HCT116 (cell line): ENCODE results near the gene ATP5F1E. TPM values are rescaled to one million over a fixed set of nuclear protein-coding genes. Genes with fewer than 3 reads are reported as not detected.

Experiments used
- ATAC-seq: fragments of 200-7000 bp; cut with Tn5 transposase; 2 replicates; pipeline ENCODE4 v1.9.1; 2020; ENCODE audit warnings: mild to moderate bottlenecking, moderate library complexity
- BruUV-seq: library from RNA; stranded (reverse); fragments of 400-500 nt; replicated peaks from 2 replicates; lab custom pipeline; 2021; lab: Mats Ljungman, UMichigan
- CTCF ChIA-PET: fragments of 300-600 bp; sonication (Branson Sonifier 250); formaldehyde crosslinking; loops from one replicate; lab custom pipeline; 2021; ENCODE audit warnings: antibody characterized with exemption; lab: Charles Lee
- POLR2A ChIA-PET: fragments of 300-600, 350-600 bp; sonication (Branson Sonifier 250); formaldehyde crosslinking; loops from one replicate; lab custom pipeline; 2021; ENCODE audit warnings: antibody characterized with exemption; lab: Charles Lee
- RAD21 ChIA-PET, 2 experiments: fragments of 300-600 bp; sonication (Branson Sonifier 250); formaldehyde crosslinking; loops; one replicate each; lab custom pipeline; 2023; ENCODE audit warnings: low total read pairs in 2 of 2; ENCODE audit not compliant: uncharacterized antibody in 2 of 2, unreplicated experiment in 2 of 2, low non-redundant PET in 1 of 2; lab: Charles Lee
- DNase-seq: peaks from one replicate; pipeline ENCODE4 v3.0.0-alpha.2; 2010; ENCODE audit warnings: low read depth, low spot score
- H2AFZ ChIP-seq: fragments of 200-600 bp; shearing (Covaris generic), sonication (generic); 2 replicates; pipeline ENCODE4 v1.6.1; 2017; ENCODE audit warnings: low read depth, mixed run types, mixed read lengths, antibody characterized with exemption, low read length; ENCODE audit not compliant: poor library complexity, severe bottlenecking
- H3K27ac ChIP-seq: 2 replicates; pipeline ENCODE4 v1.5.1; 2012; ENCODE audit warnings: low read depth, low read length
- H3K27me3 ChIP-seq: fragments of 200-600 bp; sonication (generic); 2 replicates; pipeline ENCODE4 v1.6.1; 2016; ENCODE audit warnings: mixed run types, low read length, mixed read lengths; ENCODE audit not compliant: insufficient read depth
- H3K36me3 ChIP-seq, 2 experiments: fragments of 200-500 bp in 1 of 2; fragments of 200-600 bp in 1 of 2; sonication (Bioruptor generic) in 1 of 2; sonication (generic) in 1 of 2; 2 replicates each; pipeline versions ENCODE4 v1.5.1 to v1.6.1; 2014 to 2016; ENCODE audit warnings: low read length in 2 of 2, inconsistent platforms in 1 of 2, mixed read lengths in 1 of 2, mixed run types in 1 of 2; ENCODE audit not compliant: insufficient read depth in 2 of 2, control insufficient read depth in 1 of 2
- H3K4me1 ChIP-seq, 2 experiments: fragments of 200-600 bp in 1 of 2; sonication (generic) in 1 of 2; 2 replicates each; pipeline versions ENCODE4 v1.5.1 to v1.6.1; 2012 to 2017; ENCODE audit warnings: low read length in 2 of 2, inconsistent platforms in 1 of 2, mild to moderate bottlenecking in 1 of 2, mixed read lengths in 1 of 2, mixed run types in 1 of 2, moderate library complexity in 1 of 2; ENCODE audit not compliant: insufficient read depth in 2 of 2, control insufficient read depth in 1 of 2
- H3K4me2 ChIP-seq: fragments of 200-600 bp; sonication (generic); 2 replicates; pipeline ENCODE4 v1.6.1; 2017; ENCODE audit warnings: mixed run types, low read length, mixed read lengths
- H3K4me3 ChIP-seq, 2 experiments: fragments of 200-600 bp in 1 of 2; sonication (generic) in 1 of 2; replicated peaks in 1 of 2; 2 replicates each; pipeline ENCODE4 v1.5.1; 2011 to 2016; ENCODE audit warnings: low read length in 2 of 2, control low read depth in 1 of 2, low read depth in 1 of 2, mild to moderate bottlenecking in 1 of 2, mixed read lengths in 1 of 2, mixed run types in 1 of 2
- H3K79me2 ChIP-seq: fragments of 200-600 bp; sonication (generic); 2 replicates; pipeline ENCODE4 v1.6.1; 2017; ENCODE audit warnings: mild to moderate bottlenecking, mixed run types, low read length, moderate library complexity, mixed read lengths; ENCODE audit not compliant: insufficient read depth
- H3K9ac ChIP-seq: fragments of 200-600 bp; sonication (generic); 2 replicates; pipeline ENCODE4 v1.6.1; 2016; ENCODE audit warnings: low read length, mixed read lengths
- H3K9me2 ChIP-seq: fragments of 200-600 bp; sonication (generic), shearing (Covaris generic); 2 replicates; pipeline ENCODE4 v1.6.1; 2017; ENCODE audit warnings: mixed run types, mild to moderate bottlenecking, moderate library complexity; ENCODE audit not compliant: insufficient read depth
- H3K9me3 ChIP-seq, 2 experiments: fragments of 200-500 bp in 1 of 2; fragments of 200-600 bp in 1 of 2; sonication (Bioruptor generic) in 1 of 2; sonication (generic) in 1 of 2; 2 replicates each; pipeline ENCODE4 v1.6.1; 2014 to 2017; ENCODE audit warnings: low read length in 2 of 2, mixed read lengths in 2 of 2, inconsistent platforms in 1 of 2, low read depth in 1 of 2, mild to moderate bottlenecking in 1 of 2, mixed run types in 1 of 2, moderate library complexity in 1 of 2; ENCODE audit not compliant: control insufficient read depth in 1 of 2, insufficient read depth in 1 of 2
- H4K20me1 ChIP-seq: fragments of 200-600 bp; sonication (generic), shearing (Covaris generic); 2 replicates; pipeline ENCODE4 v1.6.1; 2017; ENCODE audit warnings: mixed run types, mild to moderate bottlenecking, moderate library complexity; ENCODE audit not compliant: insufficient read depth
- CBX3 ChIP-seq: IDR thresholded peaks from 2 replicates; pipeline ENCODE4 v1.6.1; 2012; ENCODE audit warnings: low read depth
- ELF1 ChIP-seq: IDR thresholded peaks from 2 replicates; pipeline ENCODE4 v1.6.1; 2012; ENCODE audit warnings: low read depth, borderline replicate concordance
- EZH2phosphoT487 ChIP-seq: fragments of 200-600 bp; IDR thresholded peaks from 2 replicates; pipeline ENCODE4 v1.6.1; 2018; ENCODE audit warnings: antibody characterized with exemption, borderline replicate concordance
- MAX ChIP-seq: IDR thresholded peaks from 2 replicates; pipeline ENCODE4 v1.6.1; 2012
- POLR2AphosphoS5 ChIP-seq: IDR thresholded peaks from 2 replicates; pipeline ENCODE4 v1.6.1; 2011; ENCODE audit warnings: mild to moderate bottlenecking, low read depth, low read length, moderate library complexity
- SIN3A ChIP-seq: IDR thresholded peaks from 2 replicates; pipeline ENCODE4 v1.6.1; 2012; ENCODE audit warnings: low read depth
- SRF ChIP-seq: IDR thresholded peaks from 2 replicates; pipeline ENCODE4 v1.6.1; 2012; ENCODE audit warnings: low read depth
- ZBTB33 ChIP-seq: IDR thresholded peaks from 2 replicates; pipeline ENCODE4 v1.6.1; 2011; ENCODE audit warnings: mild to moderate bottlenecking, low read length, moderate library complexity; ENCODE audit not compliant: insufficient replicate concordance; ENCODE audit errors: extremely low read depth
- intact Hi-C: fragments of 100-400 bp; cut with micrococcal nuclease; formaldehyde crosslinking; loops from 2 replicates; pipeline ENCODE4 v1.10.0; 2022
- total RNA-seq: library from RNA; stranded (reverse); gene quantifications from one replicate; pipeline ENCODE4 v1.2.1, GENCODE V29; 2021; ENCODE audit not compliant: unreplicated experiment
- TF ChIP-seq, protein P1 (sequence below): IDR thresholded peaks from 2 replicates; pipeline ENCODE4 v1.6.1; 2012; ENCODE audit warnings: low read depth
- TF ChIP-seq, protein P2 (sequence below): IDR thresholded peaks from 2 replicates; pipeline ENCODE4 v1.6.1; 2012

The ATP5F1E gene
- total RNA-seq, 1 experiment from 2014 or later: 72.8 TPM

- no peaks in the 10 kb centered on the region for H3K9me2 ChIP-seq
- DNase-seq (no peak), ATAC-seq (no peak)
- RAD21 ChIA-PET: no interaction called here
- no peaks in the 10 kb centered on the region for H3K9me3 ChIP-seq
- intact Hi-C loops: loop anchor here (5.0 to 10.0 kb wide), 2 partner anchors 51 to 139 kb away; partner anchors contain the start of gene NELFCD
- H3K9ac ChIP-seq: peak overlapping the region; percentile 66
- peaks cover 10 to 25% of the 10 kb centered on the region in 2 experiments for H3K4me1 ChIP-seq
- H2AFZ ChIP-seq: no peak overlapping the region
- peak overlapping the region; percentile 78; the same call in 1 of the 2 replicates for H3K27ac ChIP-seq
- peak overlapping the region in 1 of 2 experiments; percentile 86; a peak in 1 of 4 replicates for H3K4me3 ChIP-seq
- peaks cover 48 to 50% of the 10 kb centered on the region in 2 experiments for H3K36me3 ChIP-seq
- CTCF ChIA-PET: interaction anchor here (0.6 to 1.9 kb wide), 2 partner anchors 9 to 54 kb away, joined by 3 to 8 read pairs; partner anchors contain the start of gene PRELID3B
- BruUV-seq: no TSS peak
- peak overlapping the region; percentile 81; the same call in 1 of the 2 replicates for H3K4me2 ChIP-seq
- no peak for TF ChIP-seq ELF1
- no peak for TF ChIP-seq MAX
- H3K27me3 ChIP-seq: no peaks in the 10 kb centered on the region
- peaks cover 70% of the 10 kb centered on the region for H3K79me2 ChIP-seq
- POLR2A ChIA-PET: no interaction called here
- peaks cover 9% of the 10 kb centered on the region; the same call in 1 of the 2 replicates for H4K20me1 ChIP-seq
Measured at GRCh38 chr20:59033616-59034165, 1.6 kb upstream of the ATP5F1E start.

GRCh38 chr20:59033093-59033492, 958 bp upstream of the ATP5F1E start:
- ChIA-PET CTCF (interaction anchor here (0.6 to 1.9 kb wide), 2 partner anchors 9 to 54 kb away, joined by 3 to 8 read pairs; partner anchors contain the start of gene PRELID3B), POLR2A (no interaction called here), RAD21 (interaction anchor here in 1 of 2 experiments (0.5 kb wide), 1 partner anchor 162 kb away, joined by 4 read pairs; no protein-coding TSS in a partner anchor)
- intact Hi-C loops: loop anchor here (5.0 to 10.0 kb wide), 2 partner anchors 51 to 138 kb away; partner anchors contain the start of gene NELFCD
- no peak for TF ChIP-seq EZH2phosphoT487
- TF ChIP-seq SRF: no peak
- no peak for TF ChIP-seq ZBTB33
- no peak for TF ChIP-seq CBX3
- TF ChIP-seq SIN3A: no peak
- TF ChIP-seq POLR2AphosphoS5: no peak
- TF ChIP-seq, protein P1, sequence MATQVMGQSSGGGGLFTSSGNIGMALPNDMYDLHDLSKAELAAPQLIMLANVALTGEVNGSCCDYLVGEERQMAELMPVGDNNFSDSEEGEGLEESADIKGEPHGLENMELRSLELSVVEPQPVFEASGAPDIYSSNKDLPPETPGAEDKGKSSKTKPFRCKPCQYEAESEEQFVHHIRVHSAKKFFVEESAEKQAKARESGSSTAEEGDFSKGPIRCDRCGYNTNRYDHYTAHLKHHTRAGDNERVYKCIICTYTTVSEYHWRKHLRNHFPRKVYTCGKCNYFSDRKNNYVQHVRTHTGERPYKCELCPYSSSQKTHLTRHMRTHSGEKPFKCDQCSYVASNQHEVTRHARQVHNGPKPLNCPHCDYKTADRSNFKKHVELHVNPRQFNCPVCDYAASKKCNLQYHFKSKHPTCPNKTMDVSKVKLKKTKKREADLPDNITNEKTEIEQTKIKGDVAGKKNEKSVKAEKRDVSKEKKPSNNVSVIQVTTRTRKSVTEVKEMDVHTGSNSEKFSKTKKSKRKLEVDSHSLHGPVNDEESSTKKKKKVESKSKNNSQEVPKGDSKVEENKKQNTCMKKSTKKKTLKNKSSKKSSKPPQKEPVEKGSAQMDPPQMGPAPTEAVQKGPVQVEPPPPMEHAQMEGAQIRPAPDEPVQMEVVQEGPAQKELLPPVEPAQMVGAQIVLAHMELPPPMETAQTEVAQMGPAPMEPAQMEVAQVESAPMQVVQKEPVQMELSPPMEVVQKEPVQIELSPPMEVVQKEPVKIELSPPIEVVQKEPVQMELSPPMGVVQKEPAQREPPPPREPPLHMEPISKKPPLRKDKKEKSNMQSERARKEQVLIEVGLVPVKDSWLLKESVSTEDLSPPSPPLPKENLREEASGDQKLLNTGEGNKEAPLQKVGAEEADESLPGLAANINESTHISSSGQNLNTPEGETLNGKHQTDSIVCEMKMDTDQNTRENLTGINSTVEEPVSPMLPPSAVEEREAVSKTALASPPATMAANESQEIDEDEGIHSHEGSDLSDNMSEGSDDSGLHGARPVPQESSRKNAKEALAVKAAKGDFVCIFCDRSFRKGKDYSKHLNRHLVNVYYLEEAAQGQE: no peak
- TF ChIP-seq MAX: no peak
- TF ChIP-seq, protein P2, sequence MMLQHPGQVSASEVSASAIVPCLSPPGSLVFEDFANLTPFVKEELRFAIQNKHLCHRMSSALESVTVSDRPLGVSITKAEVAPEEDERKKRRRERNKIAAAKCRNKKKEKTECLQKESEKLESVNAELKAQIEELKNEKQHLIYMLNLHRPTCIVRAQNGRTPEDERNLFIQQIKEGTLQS: no peak
- Histone ChIP-seq H3K4me1 (peaks cover 10 to 25% of the 10 kb centered on the region in 2 experiments), H3K4me2 (peak overlapping the region; percentile 81), H3K36me3 (peaks cover 53% of the 10 kb centered on the region in 2 experiments), H4K20me1 (peaks cover 12% of the 10 kb centered on the region; the same call in 1 of the 2 replicates), H3K27ac (peak overlapping the region; percentile 78; the same call in 1 of the 2 replicates), H3K79me2 (peaks cover 70% of the 10 kb centered on the region), H3K27me3 (no peaks in the 10 kb centered on the region), H3K9ac (peak overlapping the region; percentile 66), H3K4me3 (peak overlapping the region; percentile 48 to 86), H3K9me2 (no peaks in the 10 kb centered on the region), H3K9me3 (no peaks in the 10 kb centered on the region), H2AFZ (no peak overlapping the region)
- DNase-seq (no peak), ATAC-seq (no peak)
- BruUV-seq: no TSS peak
